Lower leg skin (tissue), 4 donors: ENCODE measurements around the gene CLSTN1. TPM values are rescaled to one million over a fixed set of nuclear protein-coding genes. Genes with fewer than 3 reads are reported as not detected.
"Not testable (repeated sequence)": the region's sequence is repeated elsewhere in the genome, so short reads cannot be mapped to it uniquely, and the experiment has no call there.

Experiments
- DNase-seq, 2 donors: peaks; one replicate each; pipeline ENCODE4 v3.0.0-alpha.2; 2019; ENCODE audit warnings: low spot score in 2 of 2
- H3K4me3 ChIP-seq: fragments of 200-600 bp; sonication (generic); 2 replicates; pipeline ENCODE4 v1.5.1; 2017; ENCODE audit warnings: mild to moderate bottlenecking, low read depth; ENCODE audit not compliant: poor library complexity, severe bottlenecking
- CTCF ChIP-seq, 3 donors: fragments of 450-650 bp; IDR thresholded peaks; one replicate each; pipeline ENCODE4 v1.5.1; 2016; ENCODE audit warnings: antibody characterized with exemption in 3 of 3, mild to moderate bottlenecking in 3 of 3, moderate library complexity in 2 of 3
- POLR2A ChIP-seq, 2 donors: fragments of 450-650 bp; IDR thresholded peaks; one replicate each; pipeline ENCODE4 v1.6.1; 2016 to 2017; ENCODE audit warnings: antibody characterized with exemption in 2 of 2, mild to moderate bottlenecking in 1 of 2, moderate library complexity in 1 of 2
- WGBS, 2 donors: methylation state at CpG; one replicate each; pipeline ENCODE4 v1.1.5; 2018; 5-methylcytosine and 5-hydroxymethylcytosine counted together
- intact Hi-C: fragments of 100-400 bp; cut with DNase I; formaldehyde crosslinking; loops from one replicate; pipeline ENCODE4 v1.15.0; 2023; ENCODE audit warnings: low total_unique reads
- total RNA-seq, 4 donors: library from RNA; depleted of rRNA; stranded (reverse); fragments of >200 nt; gene quantifications; one replicate each; pipeline ENCODE4 v1.1.0, GENCODE V29; 2016

Gene CLSTN1
- total RNA-seq, 4 donors from 2014 or later: 116 to 174 (median 150) TPM

- TF ChIP-seq POLR2A (IDR thresholded peaks at IDR 0.05) (no peak), CTCF (IDR thresholded peaks at IDR 0.05) (no peak)
- no peak for DNase-seq
- intact Hi-C loops: no loop called here
- H3K4me3 ChIP-seq: no peak overlapping the region
- WGBS, 2 donors: 73 to 74% methylated on average over 3 of the region's 3 CpGs
Measured at GRCh38 chr1:9764550-9764949, 59.2 kb downstream of the CLSTN1 start.

- H3K4me3 ChIP-seq: no peak overlapping the region
- no peak for DNase-seq
- 62 to 80% methylated on average over 2 of the region's 2 CpGs for WGBS, 2 donors
- intact Hi-C loops: no loop called here
- TF ChIP-seq CTCF (IDR thresholded peaks at IDR 0.05) (no peak), POLR2A (IDR thresholded peaks at IDR 0.05) (no peak)
Measured at GRCh38 chr1:9763914-9764313, 59.9 kb downstream of the CLSTN1 start.

- DNase-seq, intact Hi-C loops, H3K4me3 ChIP-seq: not testable (repeated sequence)
- 92 to 97% methylated on average over 25 of the region's 25 CpGs for WGBS, 2 donors
Measured at GRCh38 chr1:9762446-9762845, 61.3 kb downstream of the CLSTN1 start.

GRCh38 chr1:9761855-9762254 is 61.9 kb downstream of the CLSTN1 start:
- intact Hi-C loops: no loop called here
- TF ChIP-seq POLR2A (IDR thresholded peaks at IDR 0.05) (no peak), CTCF (IDR thresholded peaks at IDR 0.05) (no peak)
- H3K4me3 ChIP-seq: no peak overlapping the region
- 81 to 86% methylated on average over 9 of the region's 9 CpGs for WGBS, 2 donors
- no peak for DNase-seq

GRCh38 chr1:9760824-9761223 is 62.9 kb downstream of the CLSTN1 start:
- no peak for TF ChIP-seq CTCF (IDR thresholded peaks at IDR 0.05)
- TF ChIP-seq POLR2A (IDR thresholded peaks at IDR 0.05): no peak
- H3K4me3 ChIP-seq: no peak overlapping the region
- no peak for DNase-seq
- intact Hi-C loops: no loop called here
- WGBS, 2 donors: 92 to 97% methylated on average over 6 of the region's 6 CpGs

GRCh38 chr1:9759939-9760338 is 63.8 kb downstream of the CLSTN1 start:
- DNase-seq: no peak

More at GRCh38 chr1:9759939-9760338, 63.8 kb downstream of the CLSTN1 start:
- intact Hi-C loops: no loop called here
- 93 to 96% methylated on average over 2 of the region's 2 CpGs for WGBS, 2 donors
- no peak for TF ChIP-seq CTCF (IDR thresholded peaks at IDR 0.05)
- TF ChIP-seq POLR2A (IDR thresholded peaks at IDR 0.05): no peak
- no peak overlapping the region for H3K4me3 ChIP-seq
